PC-3 (cell line): ENCODE data around the gene GOPC.

Source experiments
- EZH2 ChIP-seq: fragments of 300-600 bp; sonication (generic); IDR thresholded peaks from one replicate; pipeline ENCODE4 v1.6.1; 2017; ENCODE audit warnings: antibody characterized with exemption, mild to moderate bottlenecking, low read length; ENCODE audit not compliant: unreplicated experiment
- TF ChIP-seq, protein P1 (sequence below): fragments of 300-600 bp; sonication (generic); conservative IDR thresholded peaks from 2 replicates; pipeline ENCODE4 v1.5.1; 2017; ENCODE audit warnings: antibody characterized with exemption, low read depth, mild to moderate bottlenecking, low read length

DNA sequence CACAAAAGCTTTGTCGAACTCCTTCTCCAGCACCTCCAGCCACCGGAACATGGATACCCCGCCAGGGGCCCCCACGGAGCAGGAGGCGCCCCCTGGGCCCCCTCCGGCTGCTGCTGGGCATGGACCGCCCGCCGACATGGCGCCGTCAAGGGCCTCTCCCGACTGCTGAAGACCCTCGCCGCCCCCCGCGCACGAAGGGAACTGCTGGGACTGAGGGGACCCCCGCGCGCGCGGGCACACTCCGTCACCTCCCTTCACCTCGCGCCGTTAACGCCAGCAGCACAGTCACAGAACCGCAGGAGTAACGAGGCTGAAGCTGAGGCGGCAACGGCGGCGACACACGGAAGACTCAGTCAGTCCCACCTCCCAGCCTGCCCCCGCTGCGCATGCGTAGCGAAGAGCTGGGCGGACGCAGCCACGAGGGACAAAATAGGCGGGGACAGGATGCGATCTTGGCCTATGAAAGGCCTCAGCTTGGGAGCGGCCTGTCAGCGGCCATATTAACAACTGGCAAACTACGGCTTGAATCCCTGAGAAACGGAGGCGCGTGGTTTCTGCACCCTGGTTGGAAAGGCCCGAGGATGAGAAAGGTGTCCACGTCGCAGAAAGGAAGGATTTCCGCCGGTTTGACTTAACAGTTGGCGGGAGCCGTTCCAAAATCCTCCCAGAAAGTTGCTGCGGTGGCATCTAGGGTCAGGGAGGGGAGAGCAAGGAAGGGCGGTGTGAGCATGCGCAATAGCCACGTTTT lies at the start of gene GOPC:
- TF ChIP-seq, protein P1, sequence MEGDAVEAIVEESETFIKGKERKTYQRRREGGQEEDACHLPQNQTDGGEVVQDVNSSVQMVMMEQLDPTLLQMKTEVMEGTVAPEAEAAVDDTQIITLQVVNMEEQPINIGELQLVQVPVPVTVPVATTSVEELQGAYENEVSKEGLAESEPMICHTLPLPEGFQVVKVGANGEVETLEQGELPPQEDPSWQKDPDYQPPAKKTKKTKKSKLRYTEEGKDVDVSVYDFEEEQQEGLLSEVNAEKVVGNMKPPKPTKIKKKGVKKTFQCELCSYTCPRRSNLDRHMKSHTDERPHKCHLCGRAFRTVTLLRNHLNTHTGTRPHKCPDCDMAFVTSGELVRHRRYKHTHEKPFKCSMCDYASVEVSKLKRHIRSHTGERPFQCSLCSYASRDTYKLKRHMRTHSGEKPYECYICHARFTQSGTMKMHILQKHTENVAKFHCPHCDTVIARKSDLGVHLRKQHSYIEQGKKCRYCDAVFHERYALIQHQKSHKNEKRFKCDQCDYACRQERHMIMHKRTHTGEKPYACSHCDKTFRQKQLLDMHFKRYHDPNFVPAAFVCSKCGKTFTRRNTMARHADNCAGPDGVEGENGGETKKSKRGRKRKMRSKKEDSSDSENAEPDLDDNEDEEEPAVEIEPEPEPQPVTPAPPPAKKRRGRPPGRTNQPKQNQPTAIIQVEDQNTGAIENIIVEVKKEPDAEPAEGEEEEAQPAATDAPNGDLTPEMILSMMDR, result 0 out of 2 replicates have a peak, but pooled peaks have one; percentile 12
- TF ChIP-seq EZH2, result no peak
